Measurements from ENCODE around the gene NT5DC2. TPM values are rescaled to one million over a fixed set of nuclear protein-coding genes. Genes with fewer than 3 reads are reported as not detected.
A peak's percentile ranks its signal among the peaks of the same experiment; 100 is the strongest.

NT5DC2 gene
- polyA plus RNA-seq, 3 donors, result 0.66 to 28.4 (median 0.67) TPM

- Histone ChIP-seq H3K9ac (ENCODE audit: insufficient read depth, low read length, poor library complexity, severe bottlenecking) (peak overlapping the region; percentile 61), H3K36me3 (replicated peaks in 1 of 2; ENCODE audit: control insufficient read depth in 1 of 2, insufficient read depth in 2 of 2, low read length in 2 of 2) (peaks cover 9 to 17% of the 10 kb centered on the region in 2 donors), H3K4me3 (replicated peaks in 1 of 3; ENCODE audit: low read depth in 2 of 3, low read length in 3 of 3) (peak overlapping the region in 1 of 3 experiments; percentile 78), H3K79me2 (ENCODE audit: insufficient read depth, low read length) (peaks cover 37% of the 10 kb centered on the region), H3K9me3 (replicated peaks in 1 of 2; ENCODE audit: control insufficient read depth in 1 of 2, insufficient read depth in 1 of 2, low read length in 2 of 2) (no peaks in the 10 kb centered on the region), H3K4me2 (replicated peaks; ENCODE audit: extremely low read depth, low read length, poor library complexity, severe bottlenecking) (peak overlapping the region; percentile 94), H4K20me1 (ENCODE audit: insufficient read depth, low read length) (peaks cover 2% of the 10 kb centered on the region), H3K27me3 (ENCODE audit: control insufficient read depth in 2 of 2, insufficient read depth in 2 of 2, low read length in 2 of 2) (peaks cover 0 to 4% of the 10 kb centered on the region in 2 donors), H3K4me1 (ENCODE audit: control insufficient read depth in 1 of 2, insufficient read depth in 2 of 2, low read length in 2 of 2) (peaks cover 30 to 50% of the 10 kb centered on the region in 2 donors), H3K27ac (ENCODE audit: low read depth in 1 of 2, low read length in 2 of 2) (no peak overlapping the region), H2AFZ (ENCODE audit: insufficient read depth, low read depth, low read length, poor library complexity, severe bottlenecking) (peak overlapping the region; percentile 88)
- TF ChIP-seq, protein P1, sequence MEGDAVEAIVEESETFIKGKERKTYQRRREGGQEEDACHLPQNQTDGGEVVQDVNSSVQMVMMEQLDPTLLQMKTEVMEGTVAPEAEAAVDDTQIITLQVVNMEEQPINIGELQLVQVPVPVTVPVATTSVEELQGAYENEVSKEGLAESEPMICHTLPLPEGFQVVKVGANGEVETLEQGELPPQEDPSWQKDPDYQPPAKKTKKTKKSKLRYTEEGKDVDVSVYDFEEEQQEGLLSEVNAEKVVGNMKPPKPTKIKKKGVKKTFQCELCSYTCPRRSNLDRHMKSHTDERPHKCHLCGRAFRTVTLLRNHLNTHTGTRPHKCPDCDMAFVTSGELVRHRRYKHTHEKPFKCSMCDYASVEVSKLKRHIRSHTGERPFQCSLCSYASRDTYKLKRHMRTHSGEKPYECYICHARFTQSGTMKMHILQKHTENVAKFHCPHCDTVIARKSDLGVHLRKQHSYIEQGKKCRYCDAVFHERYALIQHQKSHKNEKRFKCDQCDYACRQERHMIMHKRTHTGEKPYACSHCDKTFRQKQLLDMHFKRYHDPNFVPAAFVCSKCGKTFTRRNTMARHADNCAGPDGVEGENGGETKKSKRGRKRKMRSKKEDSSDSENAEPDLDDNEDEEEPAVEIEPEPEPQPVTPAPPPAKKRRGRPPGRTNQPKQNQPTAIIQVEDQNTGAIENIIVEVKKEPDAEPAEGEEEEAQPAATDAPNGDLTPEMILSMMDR (IDR thresholded peaks at IDR 0.05), result no peak
- Mint-ChIP-seq H3K27me3 (ENCODE audit: low read depth in 3 of 3) (peaks cover 6 to 17% (median 15%) of the 10 kb centered on the region in 3 donors), H3K4me3 (peak overlapping the region; percentile 70 to 88), H3K36me3 (peaks cover 6 to 15% of the 10 kb centered on the region in 2 donors), H3K4me1 (peaks cover 28% of the 10 kb centered on the region), H3K9me3 (no peaks in the 10 kb centered on the region), H3K27ac (peak overlapping the region in 1 of 7 donors; percentile 46)
- DNase-seq, result peak in 1 of 3 donors; percentile 2
- intact Hi-C loops (cut with micrococcal nuclease), result loop anchor here (5.0 to 10.0 kb wide), 4 partner anchors 35 to 1147 kb away; partner anchors contain the start of genes GNL3 (in 1 of the 2), MANF (in 1 of the 2), PBRM1 (in 1 of the 2) and STAB1 (in 1 of the 2)
- 94% methylated on average over 13 of the region's 14 CpGs for WGBS (ENCODE audit: insufficient coverage)
Observed at GRCh38 chr3:52531860-52532516, 1.7 kb downstream of the NT5DC2 start.

- peaks cover 0 to 4% of the 10 kb centered on the region in 2 donors for H3K27me3 ChIP-seq (ENCODE audit: control insufficient read depth in 2 of 2, insufficient read depth in 2 of 2, low read length in 2 of 2)
- H3K4me2 ChIP-seq (replicated peaks; ENCODE audit: extremely low read depth, low read length, poor library complexity, severe bottlenecking), result peak overlapping the region; percentile 94
- H3K27me3 Mint-ChIP-seq (ENCODE audit: low read depth in 3 of 3), result peaks cover 6 to 17% (median 15%) of the 10 kb centered on the region in 3 donors
- no peak overlapping the region for H3K27ac Mint-ChIP-seq
- no peak overlapping the region for H3K9ac ChIP-seq (ENCODE audit: insufficient read depth, low read length, poor library complexity, severe bottlenecking)
- DNase-seq, result no peak
- peaks cover 33% of the 10 kb centered on the region for H3K79me2 ChIP-seq (ENCODE audit: insufficient read depth, low read length)
- H3K9me3 ChIP-seq (replicated peaks in 1 of 2; ENCODE audit: control insufficient read depth in 1 of 2, insufficient read depth in 1 of 2, low read length in 2 of 2), result no peaks in the 10 kb centered on the region
- no peak overlapping the region for H3K4me3 ChIP-seq (replicated peaks in 1 of 3; ENCODE audit: low read depth in 2 of 3, low read length in 3 of 3)
- TF ChIP-seq, protein P1 (IDR thresholded peaks at IDR 0.05), result no peak
- intact Hi-C loops (cut with micrococcal nuclease), result loop anchor here (5.0 to 10.0 kb wide), 4 partner anchors 34 to 1146 kb away; partner anchors contain the start of genes GNL3 (in 1 of the 2), MANF (in 1 of the 2), PBRM1 (in 1 of the 2) and STAB1 (in 1 of the 2)
- no peak overlapping the region for H3K4me3 Mint-ChIP-seq
- H2AFZ ChIP-seq (ENCODE audit: insufficient read depth, low read depth, low read length, poor library complexity, severe bottlenecking), result no peak overlapping the region
- whole genome bisulfite sequencing (ENCODE audit: insufficient coverage), result 92% methylated on average over 7 of the region's 10 CpGs
- no peaks in the 10 kb centered on the region for H3K9me3 Mint-ChIP-seq
- no peak overlapping the region for H3K27ac ChIP-seq (ENCODE audit: low read depth in 1 of 2, low read length in 2 of 2)
- H3K4me1 Mint-ChIP-seq, result peaks cover 24% of the 10 kb centered on the region
- H3K4me1 ChIP-seq (ENCODE audit: control insufficient read depth in 1 of 2, insufficient read depth in 2 of 2, low read length in 2 of 2), result peaks cover 26 to 42% of the 10 kb centered on the region in 2 donors
- H3K36me3 Mint-ChIP-seq, result peaks cover 6 to 19% of the 10 kb centered on the region in 2 donors
- H4K20me1 ChIP-seq (ENCODE audit: insufficient read depth, low read length), result no peaks in the 10 kb centered on the region
- peaks cover 9 to 25% of the 10 kb centered on the region in 2 donors for H3K36me3 ChIP-seq (replicated peaks in 1 of 2; ENCODE audit: control insufficient read depth in 1 of 2, insufficient read depth in 2 of 2, low read length in 2 of 2)
Observed at GRCh38 chr3:52530918-52531826, 2.5 kb downstream of the NT5DC2 start.
